Ishikawa (cell line): Measurements from ENCODE around the gene TNC.

Experiments
- CEBPB ChIP-seq: IDR thresholded peaks from 2 replicates; pipeline ENCODE4 v1.6.1; 2012
- CREB1 ChIP-seq: IDR thresholded peaks from 2 replicates; pipeline ENCODE4 v1.6.1; 2012; ENCODE audit warnings: low read depth
- EGR1 ChIP-seq: IDR thresholded peaks from 2 replicates; pipeline ENCODE4 v1.6.1; 2012
- EP300 ChIP-seq: IDR thresholded peaks from 2 replicates; pipeline ENCODE4 v1.6.1; 2012; ENCODE audit warnings: borderline replicate concordance
- FOXM1 ChIP-seq: IDR thresholded peaks from 2 replicates; pipeline ENCODE4 v1.6.1; 2012; ENCODE audit warnings: low read depth, borderline replicate concordance
- MAX ChIP-seq: IDR thresholded peaks from 2 replicates; pipeline ENCODE4 v1.6.1; 2012
- RAD21 ChIP-seq: IDR thresholded peaks from 2 replicates; pipeline ENCODE4 v1.6.1; 2012; ENCODE audit warnings: low read depth
- REST ChIP-seq: IDR thresholded peaks from 2 replicates; pipeline ENCODE4 v1.6.1; 2012; ENCODE audit warnings: low read depth, mild to moderate bottlenecking
- TAF1 ChIP-seq: IDR thresholded peaks from 2 replicates; pipeline ENCODE4 v1.6.1; 2012; ENCODE audit warnings: low read depth, mild to moderate bottlenecking
- TCF12 ChIP-seq: IDR thresholded peaks from 2 replicates; pipeline ENCODE4 v1.6.1; 2012; ENCODE audit warnings: low read depth
- TEAD4 ChIP-seq: IDR thresholded peaks from 2 replicates; pipeline ENCODE4 v1.6.1; 2012
- USF1 ChIP-seq: IDR thresholded peaks from 2 replicates; pipeline ENCODE4 v1.6.1; 2012
- YY1 ChIP-seq: IDR thresholded peaks from 2 replicates; pipeline ENCODE4 v1.6.1; 2012; ENCODE audit warnings: low read depth

GRCh38 chr9:115034801-115035200 is 83.2 kb downstream of the TNC start:
- no peak for TF ChIP-seq EP300
- no peak for TF ChIP-seq YY1
- no peak for TF ChIP-seq CEBPB
- no peak for TF ChIP-seq USF1
- TF ChIP-seq FOXM1, result no peak
- TF ChIP-seq MAX, result no peak
- TF ChIP-seq CREB1, result no peak
- no peak for TF ChIP-seq REST
- no peak for TF ChIP-seq EGR1
- TF ChIP-seq TAF1, result no peak
- TF ChIP-seq RAD21, result no peak
- no peak for TF ChIP-seq TEAD4
- TF ChIP-seq TCF12, result no peak
